ENCODE results near the gene SFMBT2.

GRCh38 chr10:7374795-7375194 lies 36.0 kb downstream of the SFMBT2 start:
- no peak for TF ChIP-seq TCF7L2 (IDR thresholded peaks at IDR 0.05; ENCODE audit: low read depth, low read length)
- TF ChIP-seq, protein P1, sequence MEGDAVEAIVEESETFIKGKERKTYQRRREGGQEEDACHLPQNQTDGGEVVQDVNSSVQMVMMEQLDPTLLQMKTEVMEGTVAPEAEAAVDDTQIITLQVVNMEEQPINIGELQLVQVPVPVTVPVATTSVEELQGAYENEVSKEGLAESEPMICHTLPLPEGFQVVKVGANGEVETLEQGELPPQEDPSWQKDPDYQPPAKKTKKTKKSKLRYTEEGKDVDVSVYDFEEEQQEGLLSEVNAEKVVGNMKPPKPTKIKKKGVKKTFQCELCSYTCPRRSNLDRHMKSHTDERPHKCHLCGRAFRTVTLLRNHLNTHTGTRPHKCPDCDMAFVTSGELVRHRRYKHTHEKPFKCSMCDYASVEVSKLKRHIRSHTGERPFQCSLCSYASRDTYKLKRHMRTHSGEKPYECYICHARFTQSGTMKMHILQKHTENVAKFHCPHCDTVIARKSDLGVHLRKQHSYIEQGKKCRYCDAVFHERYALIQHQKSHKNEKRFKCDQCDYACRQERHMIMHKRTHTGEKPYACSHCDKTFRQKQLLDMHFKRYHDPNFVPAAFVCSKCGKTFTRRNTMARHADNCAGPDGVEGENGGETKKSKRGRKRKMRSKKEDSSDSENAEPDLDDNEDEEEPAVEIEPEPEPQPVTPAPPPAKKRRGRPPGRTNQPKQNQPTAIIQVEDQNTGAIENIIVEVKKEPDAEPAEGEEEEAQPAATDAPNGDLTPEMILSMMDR (IDR thresholded peaks at IDR 0.05), result no peak
- TF ChIP-seq POLR2AphosphoS5 (IDR thresholded peaks at IDR 0.05; ENCODE audit: low read depth, low read length), result no peak

Measured in Panc1 (cell line).